Dermis blood vessel endothelial cell (primary cell): ENCODE measurements around the gene AP4S1. TPM values are rescaled to one million over a fixed set of nuclear protein-coding genes. Genes with fewer than 3 reads are reported as not detected.
"Not testable (repeated sequence)": the region's sequence is repeated elsewhere in the genome, so short reads cannot be mapped to it uniquely, and the experiment has no call there.

Source experiments
- DNase-seq: peaks from one replicate; pipeline ENCODE4 v3.0.0; 2010
- total RNA-seq: library from RNA; depleted of rRNA; stranded (reverse); fragments of >200 nt; gene quantifications from 2 replicates; pipeline ENCODE4 v1.2.3, GENCODE V29; 2014

AP4S1 gene
- total RNA-seq, 1 donor from 2014 or later, result 6.8 TPM

DNA sequence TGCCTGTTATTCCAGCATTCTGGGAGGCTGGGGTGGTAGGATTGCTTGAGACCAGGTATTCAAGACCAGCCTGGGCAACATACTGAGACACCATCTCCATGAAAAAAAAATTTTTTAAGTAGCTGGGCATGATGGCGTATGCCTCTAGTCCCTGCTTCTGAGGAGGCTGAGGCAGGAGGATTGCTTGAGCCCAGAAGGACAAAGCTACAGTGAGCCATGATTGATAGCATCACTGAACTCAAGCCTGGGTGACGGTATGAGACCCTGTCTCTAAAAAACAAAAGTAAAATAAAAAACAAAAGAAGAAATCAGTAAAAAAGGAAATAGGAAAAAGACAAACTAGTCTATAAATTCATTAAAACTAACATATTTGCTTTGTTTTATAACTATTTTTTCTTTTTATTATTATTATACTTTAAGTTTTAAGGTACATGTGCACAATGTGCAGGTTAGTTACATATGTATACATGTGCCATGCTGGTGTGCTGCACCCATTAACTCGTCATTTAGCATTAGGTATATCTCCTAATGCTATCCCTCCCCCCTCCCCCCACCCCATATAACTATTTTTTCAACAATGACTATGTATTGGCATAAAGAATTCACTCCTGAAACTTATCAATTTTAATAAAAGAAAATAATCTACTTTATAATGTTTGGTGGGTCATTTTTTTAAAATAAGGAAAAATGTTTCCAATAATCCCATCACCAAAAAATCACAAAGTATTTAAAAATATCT is 15.4 kb upstream of the AP4S1 start:
- no peak for DNase-seq

DNA sequence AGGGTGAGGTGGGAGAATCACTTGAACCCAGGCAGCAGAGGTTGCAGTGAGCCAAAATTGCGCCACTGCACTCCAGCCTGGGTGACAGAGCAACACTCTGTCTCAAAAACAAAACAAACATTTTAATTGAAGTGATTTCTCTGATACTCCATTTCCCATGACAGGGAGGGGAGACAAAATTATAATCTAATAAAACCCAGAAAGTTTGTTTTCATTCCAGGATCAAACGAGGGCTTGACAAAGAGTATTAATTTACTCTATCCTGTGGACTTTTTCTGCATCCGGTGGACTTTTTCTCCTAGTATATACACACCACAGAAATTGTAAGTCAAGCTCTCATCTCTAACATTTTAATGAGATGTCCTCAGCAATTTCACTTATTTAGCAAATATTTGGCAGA is 14.5 kb upstream of the AP4S1 start:
- DNase-seq, result no peak

DNA sequence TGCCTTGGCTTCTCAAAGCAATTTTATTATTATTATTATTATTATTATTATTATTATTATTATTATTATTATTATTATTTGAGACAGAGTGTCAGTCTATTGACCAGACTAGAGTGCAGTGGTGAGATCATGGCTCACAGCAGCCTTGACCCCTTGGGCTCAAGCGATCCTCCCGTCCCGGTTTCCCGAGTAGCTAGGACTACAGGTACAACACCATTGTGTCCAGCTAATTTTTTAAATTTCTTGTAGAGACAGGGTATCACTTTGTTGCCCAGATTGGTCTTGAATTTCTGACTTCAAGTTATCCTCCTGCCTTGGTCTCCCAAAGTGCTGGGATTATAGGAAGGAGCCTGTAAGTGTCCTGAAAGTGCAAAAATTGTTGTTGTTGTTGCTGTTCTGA is 11.6 kb upstream of the AP4S1 start:
- DNase-seq, result no peak

DNA sequence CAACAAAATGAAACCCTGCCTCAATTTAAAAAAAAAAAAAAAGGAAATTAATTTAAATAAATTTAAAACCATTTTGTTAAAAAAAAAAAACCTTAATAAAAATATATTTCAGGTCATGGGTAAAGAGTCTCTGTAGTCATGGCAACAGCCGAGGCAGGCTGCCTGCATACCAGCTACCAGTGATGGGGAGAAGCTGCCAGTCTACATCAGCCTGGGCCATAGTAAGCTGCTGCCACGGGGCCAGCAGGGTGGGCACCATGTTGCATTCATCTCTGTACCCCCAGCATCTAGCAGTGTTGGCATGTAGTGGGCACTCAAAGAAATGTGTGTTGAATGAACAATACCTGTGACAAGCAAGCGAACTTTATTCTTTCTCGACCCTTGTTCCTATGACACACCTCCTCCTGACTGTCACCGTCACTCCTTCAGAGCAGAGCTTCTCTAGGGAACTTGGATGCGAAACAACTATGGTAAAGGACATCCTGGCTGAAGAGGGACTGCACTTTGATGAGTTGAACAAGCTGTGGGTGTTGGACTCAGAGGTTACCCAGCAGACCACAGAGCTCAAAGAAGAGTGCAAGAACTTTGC is 7.3 kb upstream of the AP4S1 start:
- DNase-seq, result no peak

DNA sequence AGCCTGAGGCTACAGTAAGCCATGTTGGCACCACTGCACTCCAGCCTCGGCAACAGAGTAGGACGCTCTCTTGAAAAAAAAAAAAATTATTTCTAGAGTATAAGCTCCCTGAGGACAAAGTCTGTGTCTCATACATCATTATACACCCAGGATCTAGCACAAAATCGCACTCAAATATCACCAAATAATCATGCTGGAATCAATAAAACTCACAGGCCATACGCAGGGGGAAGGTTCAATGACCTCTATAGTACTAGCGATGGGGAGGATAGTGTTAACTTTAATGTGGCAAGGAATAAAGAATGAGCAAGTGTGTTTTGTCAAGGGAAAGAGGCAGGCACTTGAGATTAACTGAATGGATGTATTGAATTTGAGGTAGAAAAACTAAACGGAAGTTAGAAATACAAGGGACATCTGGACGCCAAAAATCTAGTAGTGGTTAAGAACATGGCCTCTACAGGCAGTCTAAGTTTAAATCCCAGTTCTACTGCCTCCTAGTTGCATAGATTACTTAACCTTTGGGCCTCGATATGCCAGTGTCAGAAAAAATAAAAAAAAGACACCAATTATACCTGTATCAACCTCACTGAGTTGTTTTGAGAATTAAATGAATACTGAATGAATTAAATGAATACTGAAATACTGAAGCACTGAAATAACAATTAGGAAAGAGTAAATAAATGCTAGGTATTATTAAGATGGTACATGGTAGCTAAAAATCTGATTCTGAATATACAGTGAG is 4.4 kb upstream of the AP4S1 start:
- no peak for DNase-seq

DNA sequence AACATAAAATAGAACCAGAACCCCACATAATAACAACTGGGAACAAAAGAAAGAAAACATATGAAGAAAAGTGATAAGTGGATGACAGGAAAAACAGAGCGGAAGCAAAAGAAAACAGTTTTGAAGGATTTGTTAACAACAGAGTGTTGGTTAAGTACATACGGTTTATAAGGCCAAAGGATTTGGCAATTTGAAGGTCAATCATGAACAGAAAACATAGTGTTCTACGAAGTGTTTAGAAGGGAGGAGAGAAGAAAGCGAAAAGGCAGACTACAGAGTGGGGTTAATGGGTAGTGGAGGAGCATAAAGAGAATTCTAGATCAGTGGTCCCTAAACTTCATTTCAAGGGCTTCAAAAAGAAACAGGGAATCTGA is 3.9 kb upstream of the AP4S1 start:
- DNase-seq, result no peak

DNA sequence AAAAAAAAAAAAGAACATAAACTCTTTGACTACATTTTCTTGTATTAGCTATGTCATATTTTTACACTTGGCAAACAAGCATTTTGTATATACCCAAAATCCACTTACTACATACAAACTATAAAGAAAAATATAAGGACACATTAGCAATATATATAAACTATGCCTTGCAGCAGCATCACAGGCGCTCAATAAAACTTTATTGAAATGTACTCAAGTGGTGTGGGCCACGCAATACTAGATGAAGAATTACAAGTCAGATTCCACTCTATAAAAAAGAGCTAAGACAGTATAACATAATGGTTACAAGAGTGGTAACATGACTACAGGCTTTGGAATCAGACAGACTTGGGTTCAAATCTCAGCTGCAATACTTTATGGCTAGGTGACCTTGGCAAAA is 3.1 kb upstream of the AP4S1 start:
- DNase-seq, result no peak

DNA sequence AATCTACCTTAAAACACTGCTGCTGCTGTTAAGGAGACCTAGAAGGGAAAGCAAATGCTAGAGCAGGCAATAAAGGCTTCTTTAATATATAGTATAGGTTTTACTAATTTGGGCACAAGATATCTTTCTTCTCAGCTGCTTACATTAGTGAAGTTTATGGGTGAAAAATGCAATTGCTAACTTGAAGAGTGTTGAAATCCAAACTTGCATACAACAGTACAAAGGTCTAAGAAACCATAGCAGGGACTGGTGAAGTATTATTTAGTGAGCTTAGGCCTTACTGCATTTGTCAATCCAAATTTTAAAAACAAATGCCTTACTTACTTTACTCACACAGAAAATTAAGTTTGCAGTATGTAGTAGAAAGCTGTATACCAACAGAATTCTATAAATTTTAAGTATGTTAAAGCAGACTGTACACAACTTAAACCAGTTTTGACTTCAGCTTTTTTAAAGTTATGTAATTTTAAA is 1.4 kb upstream of the AP4S1 start:
- DNase-seq, result no peak

DNA sequence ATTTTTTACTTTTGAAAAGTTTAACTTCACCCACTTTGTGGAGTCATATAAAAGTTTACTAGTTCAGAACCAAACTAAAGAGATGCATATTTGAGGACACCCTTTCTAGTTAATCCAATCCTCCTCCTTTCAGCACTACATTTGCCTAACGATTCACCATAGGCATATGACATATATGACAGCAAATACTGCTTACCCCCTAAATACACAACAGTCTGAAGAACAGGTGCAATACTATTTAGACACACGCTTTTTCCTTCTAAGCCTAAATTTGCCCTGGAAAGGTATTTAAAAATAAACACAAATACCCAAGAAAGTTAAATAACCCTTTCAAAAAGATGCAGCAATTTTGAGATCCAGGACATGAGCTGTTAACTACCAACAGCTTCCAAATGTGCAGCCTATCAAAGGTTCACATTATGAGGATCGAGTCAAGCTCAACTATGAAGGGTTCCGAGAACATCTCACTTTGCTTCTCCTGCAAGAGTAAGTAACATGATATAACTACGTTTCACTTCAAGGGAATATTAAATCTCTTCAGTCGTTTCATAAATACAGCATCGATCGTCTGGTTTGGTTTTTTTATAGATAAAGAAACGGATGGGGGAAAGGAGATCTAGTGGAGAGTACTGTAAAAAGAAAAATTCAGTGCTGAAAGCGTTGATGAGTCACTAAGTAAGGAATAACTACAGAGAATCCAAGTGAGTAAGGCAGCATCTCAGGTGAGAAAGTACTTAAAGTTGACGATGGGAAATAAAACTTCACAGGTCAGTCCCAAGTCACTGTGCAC is 677 bp upstream of the AP4S1 start:
- DNase-seq, result peak; percentile 44

DNA sequence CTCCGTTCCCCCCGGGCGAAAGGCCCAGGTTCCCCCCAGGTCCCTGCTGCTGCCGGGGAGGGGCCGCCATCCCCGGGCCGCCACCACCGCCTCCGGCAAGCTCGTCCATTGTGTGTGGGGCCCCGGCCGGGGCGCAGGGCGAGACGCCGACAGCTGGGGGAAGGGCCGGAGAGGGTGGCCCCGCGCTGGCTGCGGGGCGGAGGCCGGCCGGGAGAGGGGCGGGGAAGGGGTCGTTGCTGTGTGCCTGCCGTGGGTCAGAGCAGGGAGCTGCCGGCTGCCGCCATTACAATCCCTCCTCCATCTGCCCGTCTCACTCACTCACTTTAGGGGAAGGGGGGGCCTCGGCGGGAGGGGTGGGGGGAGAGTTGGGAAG is 614 bp downstream of the AP4S1 start, which contains the start of gene STRN3:
TSS of gene STRN3 (minus strand) at position 303 of the 373 bp plus-strand sequence. CDS start at position 109, 194 bp downstream.
- DNase-seq, result no peak

DNA sequence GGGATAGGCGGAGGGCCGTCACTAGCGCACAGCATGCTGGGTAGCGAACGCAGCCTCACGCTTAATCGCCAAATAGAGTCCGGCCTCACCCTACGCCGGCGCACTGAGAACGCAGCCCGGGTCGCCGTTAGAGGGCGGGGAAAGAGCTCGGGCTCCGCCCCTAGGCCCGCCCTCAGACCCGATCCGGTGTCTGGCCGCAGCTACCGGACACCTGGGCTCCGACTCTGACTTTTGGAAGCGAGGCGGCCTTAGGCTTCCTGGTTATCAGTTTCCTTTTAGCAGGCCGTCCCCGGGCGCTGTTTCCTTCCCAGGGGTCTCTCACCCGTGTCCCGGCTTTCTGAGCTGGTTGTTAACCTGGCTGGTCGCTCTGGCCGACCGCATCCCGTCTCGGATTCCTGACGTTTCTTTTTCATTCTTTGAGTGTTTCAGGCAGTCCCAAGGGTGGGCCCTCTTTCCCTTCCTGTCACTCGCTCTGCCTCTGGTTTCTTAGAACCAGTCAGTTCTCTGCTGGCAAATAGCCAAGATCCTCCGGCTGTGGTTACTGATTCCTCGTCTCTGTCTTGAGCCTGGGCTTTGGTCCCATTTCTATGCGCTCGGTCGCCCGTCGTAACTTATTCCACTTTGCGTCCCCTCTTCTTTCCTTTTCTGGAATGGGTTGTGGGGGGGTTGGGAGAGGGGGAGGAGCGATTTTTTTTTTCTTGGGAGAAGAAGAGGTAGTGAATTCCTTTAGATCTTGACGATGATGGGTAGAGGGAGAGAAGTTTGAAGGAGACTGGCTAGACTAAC is 1.2 kb downstream of the AP4S1 start:
- DNase-seq, result peak; percentile 98

DNA sequence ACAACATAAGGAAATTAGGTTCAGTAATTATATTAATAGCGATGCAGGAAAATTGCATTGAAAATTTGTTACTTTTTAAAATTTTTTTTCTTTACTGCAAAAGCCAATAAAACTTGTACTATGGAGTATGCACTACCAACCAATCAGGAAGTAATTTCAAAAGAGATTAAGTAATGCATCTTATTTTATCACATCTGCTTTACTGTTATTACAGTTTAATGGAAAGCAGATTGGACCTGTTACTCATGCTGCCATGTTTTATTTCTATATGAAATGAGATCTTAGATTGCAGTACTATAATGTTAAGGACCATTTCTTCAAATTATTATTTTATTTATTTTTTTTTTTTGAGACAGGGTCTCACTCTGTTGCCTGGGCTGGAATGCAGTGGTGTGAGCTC is 2.4 kb downstream of the AP4S1 start:
- DNase-seq, result no peak

DNA sequence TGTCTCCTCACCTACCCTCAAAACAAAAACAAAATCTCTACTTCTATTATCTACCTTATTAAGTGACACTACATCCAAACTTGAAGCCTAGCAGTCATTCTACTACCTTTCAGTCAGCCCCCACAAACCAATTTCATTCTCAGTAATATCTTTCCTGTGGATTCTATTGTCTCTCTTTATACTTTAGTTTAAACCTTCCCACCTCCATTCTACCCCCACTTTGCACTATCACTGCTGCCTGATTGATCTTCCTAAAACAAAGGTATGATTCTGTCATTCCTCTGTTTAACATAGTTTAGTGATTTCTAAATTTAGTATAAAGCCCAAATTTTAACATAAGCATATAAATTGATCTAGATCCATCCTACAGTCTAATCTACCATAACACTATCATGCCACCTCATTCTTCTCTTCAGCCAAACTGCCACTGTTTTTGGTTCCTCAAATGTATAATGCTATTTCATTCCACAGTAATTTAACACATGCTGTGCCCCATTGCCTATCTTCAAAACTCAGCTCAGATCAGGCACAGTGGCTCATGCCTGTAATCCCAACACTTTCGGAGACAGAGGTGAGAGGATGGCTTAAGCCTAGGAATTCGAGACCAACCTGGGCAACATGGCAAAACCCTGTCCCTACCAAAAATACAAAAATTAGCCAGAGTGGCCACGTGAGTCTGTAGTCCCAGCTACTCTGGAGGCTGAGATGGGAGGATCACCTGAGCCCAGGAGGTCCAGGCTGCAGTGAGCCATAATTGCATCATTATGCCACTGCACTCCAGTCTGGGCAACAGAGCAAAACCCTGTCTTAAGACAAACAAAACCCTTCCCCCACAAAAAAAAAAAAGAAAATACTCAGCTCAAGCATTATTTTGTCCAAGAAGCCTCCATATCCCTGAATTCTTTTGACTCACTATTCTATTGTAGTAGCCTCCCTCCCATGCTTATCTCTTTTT is 3.8 kb downstream of the AP4S1 start:
- DNase-seq, result no peak

DNA sequence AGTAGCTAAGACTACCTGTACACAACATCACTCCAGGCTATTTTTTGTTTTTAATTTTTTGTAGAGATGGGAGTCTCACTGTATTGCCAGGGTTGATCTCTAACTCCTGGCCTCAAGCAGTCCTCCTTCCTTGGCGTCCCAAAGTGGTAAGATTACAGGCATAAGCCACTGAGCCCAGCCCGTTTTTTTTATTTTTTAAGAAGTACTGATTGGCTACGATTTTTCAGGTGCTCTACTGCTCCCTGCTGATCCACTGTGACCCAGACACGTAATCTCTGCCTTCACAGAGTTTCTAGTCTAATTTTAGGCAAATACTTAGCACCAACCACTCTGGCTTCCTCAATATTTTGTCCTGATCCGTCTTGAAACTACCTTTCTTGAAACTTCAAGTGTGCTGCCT is 5.0 kb downstream of the AP4S1 start:
- no peak for DNase-seq

DNA sequence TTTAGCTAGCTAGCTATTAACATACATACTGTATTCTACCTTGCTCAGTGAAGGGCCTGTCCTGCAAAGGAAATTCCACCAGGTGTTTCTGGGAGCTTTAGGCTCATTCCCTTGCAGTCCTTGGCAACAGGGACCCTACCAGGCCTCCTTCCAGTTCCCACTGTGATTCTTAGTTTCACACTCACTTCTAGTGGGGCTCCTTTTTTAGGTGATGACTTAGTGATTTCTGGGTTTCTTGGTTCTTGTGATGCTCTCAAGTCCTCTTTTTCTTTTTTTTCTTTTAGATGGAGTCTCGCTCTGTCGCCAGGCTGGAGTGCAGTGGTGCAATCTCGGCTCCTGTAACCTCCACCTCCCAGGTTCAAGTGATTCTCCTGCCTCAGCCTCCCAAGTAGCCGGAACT is 11.1 kb downstream of the AP4S1 start:
- DNase-seq, result no peak

DNA sequence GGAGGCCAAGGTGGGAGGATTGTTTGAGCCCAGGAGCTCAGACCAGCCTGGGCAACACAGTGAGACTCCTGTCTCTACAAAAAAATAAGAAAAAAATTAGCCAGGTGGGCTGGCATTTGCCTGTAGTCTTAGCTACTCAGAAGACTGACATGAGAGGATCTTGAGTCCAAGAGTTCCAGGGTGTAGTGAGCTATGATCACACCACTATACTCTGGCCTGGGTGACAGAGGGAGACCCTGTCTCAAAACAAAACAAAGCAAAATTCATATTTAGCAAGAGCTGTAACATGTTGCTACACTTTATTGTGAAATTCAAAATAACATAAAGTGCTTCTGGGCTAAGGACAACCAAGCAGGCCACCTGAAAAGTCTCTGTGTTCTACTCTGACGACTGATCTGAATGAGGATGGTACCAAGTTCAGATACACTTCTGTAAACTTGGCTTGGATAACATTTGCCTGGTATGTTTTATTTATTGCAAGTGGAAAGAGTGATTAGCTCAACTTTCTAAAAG is 12.3 kb downstream of the AP4S1 start:
- DNase-seq, result no peak

DNA sequence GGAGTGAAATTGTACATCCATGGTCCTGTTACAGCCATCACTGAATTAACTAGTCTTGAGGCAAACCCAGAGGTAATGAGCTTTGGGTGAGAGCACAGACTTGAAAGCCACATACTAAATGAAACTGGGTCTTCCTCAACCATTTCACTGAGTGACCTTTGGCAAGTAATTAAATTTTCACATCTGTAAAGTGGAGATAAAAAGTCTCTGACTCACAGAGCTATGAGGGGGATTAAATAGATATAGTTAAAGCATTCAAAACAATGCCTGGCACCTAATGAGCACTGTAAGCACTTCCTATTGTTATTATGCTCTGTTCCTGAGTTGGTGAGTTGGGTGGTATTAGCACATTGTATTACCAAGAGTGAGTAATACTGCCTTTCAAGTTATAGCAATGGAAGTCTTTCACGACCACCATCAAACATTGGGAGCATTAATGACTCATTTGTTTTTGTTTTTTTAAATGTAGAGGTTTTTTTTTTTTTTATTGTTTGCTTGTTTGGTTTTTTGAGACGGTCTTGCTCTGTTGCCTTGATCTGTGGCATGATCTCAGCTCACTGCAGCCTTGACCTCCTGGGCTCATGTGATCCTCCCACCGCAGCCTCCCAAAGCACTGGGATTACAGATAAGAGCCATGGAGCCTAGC is 13.2 kb downstream of the AP4S1 start:
- DNase-seq, result peak; percentile 94

DNA sequence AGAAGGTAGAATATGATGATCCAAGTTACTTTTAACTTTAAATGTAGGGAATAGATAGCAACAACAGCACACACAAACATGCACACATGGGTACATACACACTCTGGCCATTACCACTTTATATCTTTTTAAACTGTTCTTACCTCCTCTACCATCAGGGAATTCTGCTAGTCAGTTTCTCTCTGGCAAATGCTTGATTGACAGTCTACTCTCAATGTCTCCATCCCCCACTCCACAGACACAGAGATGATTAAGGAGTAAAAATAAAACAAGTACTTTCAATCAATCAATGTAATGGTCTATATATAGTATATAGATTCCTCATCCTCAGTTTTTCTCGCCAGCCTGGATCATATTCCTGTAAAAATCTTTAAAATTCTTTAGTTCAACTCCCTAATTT is 16.9 kb downstream of the AP4S1 start:
- no peak for DNase-seq

DNA sequence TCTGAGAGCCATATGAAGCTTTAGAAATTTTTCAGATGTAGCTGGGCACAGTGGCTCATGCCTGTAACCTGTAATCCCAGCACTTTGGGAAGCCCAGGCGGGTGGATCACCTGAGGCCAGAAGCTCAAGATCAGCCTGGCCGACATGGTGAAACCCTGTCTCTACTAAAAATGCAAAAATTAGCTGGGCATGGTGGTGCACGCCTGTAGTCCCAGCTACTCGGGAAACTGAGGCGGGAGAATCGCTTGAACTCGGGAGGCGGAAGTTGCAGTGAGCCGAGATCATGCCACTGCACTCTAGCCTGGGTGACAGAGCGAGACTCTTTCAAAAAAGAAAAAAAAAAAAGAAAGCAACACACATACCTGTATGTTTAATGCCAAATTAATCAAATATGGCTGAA is 17.4 kb downstream of the AP4S1 start:
- not testable (repeated sequence) for DNase-seq

DNA sequence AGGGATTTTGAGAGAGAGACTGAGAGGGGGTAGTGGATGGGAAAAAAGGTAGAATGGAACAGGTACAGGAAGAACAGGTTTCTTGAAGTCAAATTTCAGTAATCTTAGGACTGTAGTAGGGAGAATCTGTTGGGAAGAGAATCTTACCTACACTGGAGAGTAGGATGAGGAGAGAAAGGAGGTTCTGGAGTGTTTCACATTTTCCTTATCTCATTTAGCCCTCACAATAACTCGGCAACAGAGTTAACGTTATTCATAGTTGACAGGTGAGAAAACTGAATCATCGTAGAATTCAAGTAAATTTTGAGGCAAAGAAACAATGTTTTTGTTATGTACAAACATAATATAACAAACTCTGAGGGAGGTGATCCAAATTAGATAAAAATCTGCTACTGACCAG is 17.9 kb downstream of the AP4S1 start:
- DNase-seq, result no peak
